GM12872 (cell line): Measurements from ENCODE around the gene KCNC1.

ENCODE experiments used
- TF ChIP-seq, protein P1 (sequence below): IDR thresholded peaks from 3 replicates; pipeline ENCODE4 v1.5.1; 2011; ENCODE audit warnings: low read depth, mild to moderate bottlenecking, low read length, moderate library complexity; ENCODE audit not compliant: insufficient read depth

Gene KCNC1

DNA sequence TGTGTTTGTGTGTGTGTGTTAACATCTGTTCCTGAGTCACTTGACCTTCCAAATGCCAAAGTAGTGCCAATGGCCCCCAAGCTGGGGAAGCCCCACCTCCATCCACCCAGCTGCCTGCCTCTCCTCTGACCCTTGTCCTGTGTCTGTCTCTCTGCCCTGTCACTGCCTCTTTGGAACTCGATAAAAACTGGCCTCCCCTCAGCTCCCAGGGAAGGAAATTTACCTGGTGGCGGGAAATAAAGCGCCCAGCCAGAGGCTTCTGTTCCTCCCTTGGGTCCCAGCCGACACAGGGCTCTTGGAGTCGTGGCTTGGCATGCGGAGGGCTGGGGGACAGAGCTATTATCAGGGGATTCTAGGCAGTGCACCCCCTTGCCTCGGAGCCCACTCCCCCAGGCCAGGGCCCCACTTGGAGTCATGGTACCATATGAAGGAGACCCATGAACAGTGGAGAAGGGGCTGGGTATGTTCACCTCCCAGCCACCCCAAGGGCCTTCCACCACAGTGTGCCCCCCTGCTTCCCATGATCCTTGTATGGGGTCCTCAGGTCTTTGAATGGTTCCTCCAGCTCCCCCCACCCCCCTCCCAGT lies 6.2 kb downstream of the KCNC1 start:
- TF ChIP-seq, protein P1, sequence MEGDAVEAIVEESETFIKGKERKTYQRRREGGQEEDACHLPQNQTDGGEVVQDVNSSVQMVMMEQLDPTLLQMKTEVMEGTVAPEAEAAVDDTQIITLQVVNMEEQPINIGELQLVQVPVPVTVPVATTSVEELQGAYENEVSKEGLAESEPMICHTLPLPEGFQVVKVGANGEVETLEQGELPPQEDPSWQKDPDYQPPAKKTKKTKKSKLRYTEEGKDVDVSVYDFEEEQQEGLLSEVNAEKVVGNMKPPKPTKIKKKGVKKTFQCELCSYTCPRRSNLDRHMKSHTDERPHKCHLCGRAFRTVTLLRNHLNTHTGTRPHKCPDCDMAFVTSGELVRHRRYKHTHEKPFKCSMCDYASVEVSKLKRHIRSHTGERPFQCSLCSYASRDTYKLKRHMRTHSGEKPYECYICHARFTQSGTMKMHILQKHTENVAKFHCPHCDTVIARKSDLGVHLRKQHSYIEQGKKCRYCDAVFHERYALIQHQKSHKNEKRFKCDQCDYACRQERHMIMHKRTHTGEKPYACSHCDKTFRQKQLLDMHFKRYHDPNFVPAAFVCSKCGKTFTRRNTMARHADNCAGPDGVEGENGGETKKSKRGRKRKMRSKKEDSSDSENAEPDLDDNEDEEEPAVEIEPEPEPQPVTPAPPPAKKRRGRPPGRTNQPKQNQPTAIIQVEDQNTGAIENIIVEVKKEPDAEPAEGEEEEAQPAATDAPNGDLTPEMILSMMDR, result no peak

DNA sequence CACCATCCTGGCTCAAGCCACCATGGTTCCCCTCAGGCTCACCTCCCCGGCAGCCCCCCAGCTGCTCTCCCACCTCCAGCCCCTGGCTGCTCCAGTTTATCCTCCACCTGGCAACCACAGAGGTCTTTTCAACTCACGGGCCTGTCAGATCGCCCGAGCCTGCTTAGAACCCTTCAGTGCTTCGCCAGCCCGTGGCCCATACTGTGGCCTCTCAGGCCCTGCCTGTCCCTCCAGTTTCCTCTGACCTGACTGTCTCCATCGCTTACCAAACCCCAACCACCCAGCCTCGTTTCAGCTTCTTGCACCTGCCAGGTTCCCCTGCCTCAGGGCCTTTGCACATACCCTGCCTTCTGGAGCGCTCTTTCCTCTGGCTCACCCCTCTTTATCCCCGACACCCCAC lies 6.9 kb downstream of the KCNC1 start:
- TF ChIP-seq, protein P1, result no peak

DNA sequence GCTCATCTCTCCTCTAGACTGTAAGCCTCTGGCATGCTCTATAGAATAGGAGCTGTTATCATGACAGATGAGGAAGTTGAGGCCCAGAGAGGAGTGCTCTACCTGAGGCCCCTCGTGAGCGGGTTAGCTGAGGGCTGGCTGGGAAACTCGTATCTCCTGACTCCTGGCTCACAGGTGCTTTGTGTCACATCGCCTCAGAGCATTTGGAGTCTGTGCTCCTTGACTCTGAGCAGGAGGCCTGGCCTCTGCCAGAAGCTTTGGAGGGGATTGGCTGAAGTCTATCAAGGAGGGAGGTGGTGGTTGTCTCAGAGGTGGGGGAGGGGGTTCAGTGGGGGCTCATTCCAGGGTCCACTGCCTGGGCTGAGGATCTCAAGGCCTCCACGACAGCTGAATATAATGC lies 7.4 kb downstream of the KCNC1 start:
- TF ChIP-seq, protein P1, result no peak

DNA sequence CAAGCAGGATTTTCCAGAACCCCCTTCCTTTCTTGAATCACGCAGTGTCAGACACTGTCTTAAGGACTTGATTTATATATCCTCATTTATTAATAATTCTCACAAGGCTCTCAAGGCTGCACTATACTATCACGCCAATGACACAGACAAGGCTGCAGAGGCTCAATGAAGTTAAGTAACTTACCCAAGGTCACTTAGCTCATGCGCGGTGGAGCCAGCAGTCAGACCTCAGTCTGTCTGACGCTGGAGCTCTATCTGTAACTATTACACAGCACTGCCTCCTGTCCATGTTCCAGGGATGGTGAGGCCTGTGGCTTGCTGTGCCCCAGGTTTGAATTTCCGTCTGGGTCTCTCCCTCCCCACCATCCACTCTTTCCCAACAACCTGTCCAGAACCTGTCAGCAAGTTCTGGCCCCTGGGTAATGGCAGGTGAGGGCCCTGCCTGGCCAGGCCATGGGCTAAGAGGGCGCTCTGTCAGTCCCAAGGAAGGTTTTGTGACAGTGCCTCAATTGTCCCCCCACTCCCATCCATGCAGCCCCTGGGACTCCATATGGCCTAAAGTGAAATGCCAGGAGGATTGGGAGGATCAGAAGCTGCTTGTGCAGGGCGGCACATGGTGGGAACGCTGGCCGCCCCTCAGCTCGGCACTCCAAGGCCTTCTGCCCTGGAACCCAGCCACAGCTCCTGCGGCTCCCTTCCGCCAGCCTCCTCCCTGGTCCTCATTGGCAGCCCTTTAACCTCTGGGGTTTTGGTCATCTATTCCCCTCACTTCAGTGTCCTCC lies 8.6 kb downstream of the KCNC1 start:
- TF ChIP-seq, protein P1, result no peak

DNA sequence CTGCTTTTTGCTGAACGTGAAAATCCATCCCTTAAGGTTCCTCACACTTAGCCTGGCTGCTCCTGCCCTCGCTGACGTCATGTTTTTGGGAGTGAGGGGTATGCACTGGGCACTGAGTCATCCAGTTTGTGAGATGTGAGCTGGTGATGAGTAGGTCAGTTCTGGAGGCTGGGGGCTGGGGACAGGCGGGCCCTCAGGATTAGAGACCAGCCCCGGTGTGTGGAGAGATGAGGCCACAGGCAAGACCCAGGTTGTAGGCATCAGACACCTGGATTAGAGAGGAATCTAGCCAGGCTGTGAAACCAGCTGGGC lies 9.2 kb downstream of the KCNC1 start:
- TF ChIP-seq, protein P1, result no peak

DNA sequence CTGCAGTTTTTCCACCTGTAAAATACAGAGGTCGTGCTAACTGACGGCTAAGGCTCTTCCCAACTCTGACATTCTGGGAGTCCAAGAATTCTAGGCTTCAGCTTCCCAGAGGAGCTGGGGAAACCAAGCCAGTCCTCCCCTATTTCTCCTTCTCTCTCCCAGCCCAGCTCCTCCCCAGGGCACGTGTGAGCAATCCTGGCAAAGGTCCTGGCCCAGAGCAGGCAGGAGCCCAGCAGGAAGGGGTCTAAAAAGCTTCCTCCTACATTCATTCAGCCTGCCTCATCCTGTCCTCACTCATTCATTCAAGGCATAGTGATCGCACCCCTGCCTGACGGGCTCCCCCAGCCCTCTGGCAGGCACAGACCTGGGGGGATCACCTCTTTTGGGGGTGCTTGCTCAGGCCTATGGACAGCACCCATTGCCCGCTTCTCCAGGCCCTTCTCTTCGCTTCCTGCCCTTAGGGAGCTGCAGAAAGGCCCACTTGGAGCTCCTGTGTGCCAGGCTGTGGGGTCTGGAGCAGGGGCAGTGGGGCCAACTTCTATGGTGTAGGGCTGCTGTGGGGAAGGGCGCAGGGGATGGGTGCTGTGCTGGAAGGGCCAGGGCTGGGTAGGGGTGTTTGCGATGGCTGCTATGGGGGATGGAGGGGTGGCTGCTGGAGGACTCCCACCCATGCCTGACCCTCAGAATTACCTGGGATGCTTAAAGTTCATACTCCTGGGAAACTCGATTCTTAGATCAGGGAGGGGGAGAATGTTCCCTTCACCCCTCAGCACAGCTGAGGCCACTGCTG lies 9.8 kb downstream of the KCNC1 start:
- TF ChIP-seq, protein P1, result no peak

DNA sequence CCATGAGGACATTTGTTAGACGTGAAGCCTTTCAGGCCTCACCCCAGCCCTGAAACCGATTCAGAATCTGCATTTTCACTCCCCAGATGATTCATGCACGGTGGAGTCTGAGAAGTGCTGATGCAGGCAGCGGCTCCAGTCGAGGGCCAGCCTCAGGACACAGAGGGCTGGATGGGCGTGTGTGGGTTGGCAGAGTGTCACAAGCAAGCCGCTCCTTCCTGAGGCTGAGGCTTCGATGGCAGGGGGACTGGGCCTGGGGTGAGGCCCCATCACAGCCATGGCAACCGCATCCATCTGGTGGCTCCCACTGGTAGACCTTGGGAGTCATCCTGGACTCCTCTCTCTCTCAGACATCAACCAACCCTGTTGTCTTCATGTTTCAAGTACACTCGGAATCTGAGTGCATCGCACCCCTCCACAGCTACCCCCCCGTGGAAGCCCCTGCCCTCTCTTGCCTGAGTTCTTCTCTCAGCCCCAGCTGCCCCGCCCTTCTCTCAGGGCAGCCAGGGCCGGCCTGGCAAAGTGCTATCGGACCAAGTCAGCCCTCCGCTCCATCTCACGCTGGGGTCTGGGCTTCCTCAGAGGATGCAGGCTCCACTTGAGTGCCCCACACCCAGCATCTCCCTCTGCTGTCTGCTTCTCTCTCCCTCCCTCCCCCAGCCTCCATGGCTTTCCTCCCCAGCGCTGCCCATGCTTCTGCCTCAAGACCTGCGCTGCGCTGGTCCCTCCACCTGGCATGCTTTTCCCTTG lies 10.6 kb downstream of the KCNC1 start:
- TF ChIP-seq, protein P1, result no peak
